ENCODE measurements around the gene PLB1.

PLB1 gene

GRCh38 chr2:28592481-28592880 lies 96.6 kb downstream of the PLB1 start:
- DNase-seq, result no peak

- no peak for DNase-seq
Measured at GRCh38 chr2:28593160-28593755, 97.4 kb downstream of the PLB1 start.

- DNase-seq, result no peak
Measured at GRCh38 chr2:28594000-28594331, 98.1 kb downstream of the PLB1 start.

GRCh38 chr2:28594332-28595108 lies 98.7 kb downstream of the PLB1 start:
- DNase-seq, result peak; percentile 41

- DNase-seq, result no peak
Measured at GRCh38 chr2:28595323-28595722, 99.5 kb downstream of the PLB1 start.

- no peak for DNase-seq
Measured at GRCh38 chr2:28598484-28598883, 102.6 kb downstream of the PLB1 start.

- DNase-seq, result no peak
Measured at GRCh38 chr2:28600181-28600580, 104.3 kb downstream of the PLB1 start.

GRCh38 chr2:28601616-28602015 lies 105.8 kb downstream of the PLB1 start:
- DNase-seq, result no peak

GRCh38 chr2:28602136-28602660 lies 106.3 kb downstream of the PLB1 start:
- no peak for DNase-seq

- no peak for DNase-seq
Measured at GRCh38 chr2:28602751-28603639, 107.1 kb downstream of the PLB1 start.

- DNase-seq, result no peak
Measured at GRCh38 chr2:28603821-28604220, 108.0 kb downstream of the PLB1 start.

GRCh38 chr2:28604284-28604843 lies 108.5 kb downstream of the PLB1 start:
- DNase-seq, result no peak

- no peak for DNase-seq
Measured at GRCh38 chr2:28606986-28607441, 111.2 kb downstream of the PLB1 start.

- no peak for DNase-seq
Measured at GRCh38 chr2:28607730-28608499, 112.1 kb downstream of the PLB1 start.

- no peak for DNase-seq
Measured at GRCh38 chr2:28608500-28609424, 112.9 kb downstream of the PLB1 start.

- DNase-seq, result peak; percentile 84
Measured at GRCh38 chr2:28610583-28611201, 114.8 kb downstream of the PLB1 start.

GRCh38 chr2:28612131-28612812 lies 116.4 kb downstream of the PLB1 start:
- no peak for DNase-seq

GRCh38 chr2:28613186-28613585 lies 117.3 kb downstream of the PLB1 start:
- no peak for DNase-seq

- no peak for DNase-seq
Measured at GRCh38 chr2:28613633-28614501, 118.0 kb downstream of the PLB1 start.

All from T1000 (cell line).